ENCODE measurements around the gene PROC.

The PROC gene

GRCh38 chr2:127419448-127420038 is 1.3 kb downstream of the PROC start:
- no peak for DNase-seq (ENCODE audit: low read depth)
- no peak for TF ChIP-seq CTCF (IDR thresholded peaks at IDR 0.05; ENCODE audit: control insufficient read depth, insufficient read depth, low read depth, low read length, missing control alignments)
- H3K4me3 ChIP-seq (ENCODE audit: control insufficient read depth, low read depth, low read length): no peak overlapping the region

- no peak for TF ChIP-seq CTCF (IDR thresholded peaks at IDR 0.05; ENCODE audit: control insufficient read depth, insufficient read depth, low read depth, low read length, missing control alignments)
- DNase-seq (ENCODE audit: low read depth): no peak
- no peak overlapping the region for H3K4me3 ChIP-seq (ENCODE audit: control insufficient read depth, low read depth, low read length)
Observed at GRCh38 chr2:127420039-127420864, 2.0 kb downstream of the PROC start.

- H3K4me3 ChIP-seq (ENCODE audit: control insufficient read depth, low read depth, low read length): no peak overlapping the region
- DNase-seq (ENCODE audit: low read depth): no peak
- TF ChIP-seq CTCF (IDR thresholded peaks at IDR 0.05; ENCODE audit: control insufficient read depth, insufficient read depth, low read depth, low read length, missing control alignments): no peak
Observed at GRCh38 chr2:127421116-127421800, 3.0 kb downstream of the PROC start.

- no peak for DNase-seq (ENCODE audit: low read depth)
- TF ChIP-seq CTCF (IDR thresholded peaks at IDR 0.05; ENCODE audit: control insufficient read depth, insufficient read depth, low read depth, low read length, missing control alignments): no peak
- H3K4me3 ChIP-seq (ENCODE audit: control insufficient read depth, low read depth, low read length): no peak overlapping the region
Observed at GRCh38 chr2:127421871-127422558, 3.8 kb downstream of the PROC start.

- H3K4me3 ChIP-seq (ENCODE audit: control insufficient read depth, low read depth, low read length): peak overlapping the region; percentile 41
Observed at GRCh38 chr2:127422559-127423477, 4.6 kb downstream of the PROC start.

More at GRCh38 chr2:127422559-127423477, 4.6 kb downstream of the PROC start:
- DNase-seq (ENCODE audit: low read depth): no peak
- TF ChIP-seq CTCF (IDR thresholded peaks at IDR 0.05; ENCODE audit: control insufficient read depth, insufficient read depth, low read depth, low read length, missing control alignments): no peak

All from AG09309 (cell line).